Trophoblast cell (in vitro differentiated cells and primary cell): Measurements from ENCODE around the gene PPA1.

Source experiments
- DNase-seq, 2 donors: peaks; one replicate each; pipeline ENCODE4 v3.0.0-alpha.2; 2016
- H2AFZ ChIP-seq: 2 replicates; pipeline ENCODE4 v1.6.1; 2013; ENCODE audit warnings: low read length, moderate library complexity, mild to moderate bottlenecking; ENCODE audit not compliant: insufficient read depth, poor library complexity
- H2AK5ac ChIP-seq: 2 replicates; pipeline ENCODE4 v1.6.1; 2013; ENCODE audit warnings: mild to moderate bottlenecking, low read length
- H2BK120ac ChIP-seq: 2 replicates; pipeline ENCODE4 v1.6.1; 2013; ENCODE audit warnings: low read length, mild to moderate bottlenecking, moderate library complexity; ENCODE audit not compliant: insufficient read depth, poor library complexity
- H2BK12ac ChIP-seq: 2 replicates; pipeline ENCODE4 v1.6.1; 2013; ENCODE audit warnings: mild to moderate bottlenecking, low read length, moderate library complexity
- H2BK5ac ChIP-seq: 2 replicates; pipeline ENCODE4 v1.6.1; 2013; ENCODE audit warnings: low read length, low read depth, moderate library complexity, mild to moderate bottlenecking; ENCODE audit not compliant: poor library complexity
- H3K14ac ChIP-seq: 2 replicates; pipeline ENCODE4 v1.6.1; 2013; ENCODE audit warnings: mild to moderate bottlenecking, low read length
- H3K18ac ChIP-seq: 2 replicates; pipeline ENCODE4 v1.6.1; 2013; ENCODE audit warnings: mild to moderate bottlenecking, low read length
- H3K23ac ChIP-seq: 2 replicates; pipeline ENCODE4 v1.6.1; 2013; ENCODE audit warnings: low read length
- H3K27ac ChIP-seq: 2 replicates; pipeline ENCODE4 v1.5.1; 2013; ENCODE audit warnings: low read depth, mild to moderate bottlenecking, inconsistent platforms, low read length, moderate library complexity
- H3K27me3 ChIP-seq: 2 replicates; pipeline ENCODE4 v1.6.1; 2013; ENCODE audit warnings: inconsistent platforms, mild to moderate bottlenecking, low read length, moderate library complexity; ENCODE audit not compliant: insufficient read depth
- H3K36me3 ChIP-seq, 2 experiments: 1 replicate in 1 of 2; 2 replicates in 1 of 2; pipeline ENCODE4 v1.6.1; 2013; ENCODE audit warnings: low read length in 2 of 2, mild to moderate bottlenecking in 2 of 2, moderate library complexity in 1 of 2; ENCODE audit not compliant: insufficient read depth in 2 of 2, control insufficient read depth in 1 of 2
- H3K4ac ChIP-seq: 2 replicates; pipeline ENCODE4 v1.6.1; 2013; ENCODE audit warnings: low read depth, mild to moderate bottlenecking, low read length, moderate library complexity
- H3K4me1 ChIP-seq, 2 experiments: 1 replicate in 1 of 2; 2 replicates in 1 of 2; pipeline ENCODE4 v1.6.1; 2013; ENCODE audit warnings: low read length in 2 of 2, mild to moderate bottlenecking in 2 of 2, moderate library complexity in 1 of 2; ENCODE audit not compliant: insufficient read depth in 2 of 2, control insufficient read depth in 1 of 2
- H3K4me2 ChIP-seq: 2 replicates; pipeline ENCODE4 v1.6.1; 2013; ENCODE audit warnings: inconsistent platforms, mild to moderate bottlenecking, low read length, moderate library complexity
- H3K4me3 ChIP-seq: 2 replicates; pipeline ENCODE4 v1.5.1; 2013; ENCODE audit warnings: mild to moderate bottlenecking, low read depth, low read length, inconsistent platforms
- H3K79me1 ChIP-seq: one replicate; pipeline ENCODE4 v1.6.1; 2013; ENCODE audit warnings: low read length
- H3K79me2 ChIP-seq: 2 replicates; pipeline ENCODE4 v1.6.1; 2013; ENCODE audit warnings: low read length, mild to moderate bottlenecking; ENCODE audit not compliant: control insufficient read depth, insufficient read depth, poor library complexity
- H3K9ac ChIP-seq: 2 replicates; pipeline ENCODE4 v1.6.1; 2013; ENCODE audit warnings: mild to moderate bottlenecking, low read length
- H3K9me3 ChIP-seq: 2 replicates; pipeline ENCODE4 v1.6.1; 2013; ENCODE audit warnings: low read depth, mild to moderate bottlenecking, control low read depth, inconsistent platforms, low read length; ENCODE audit not compliant: insufficient read depth
- H4K12ac ChIP-seq: 2 replicates; pipeline ENCODE4 v1.6.1; 2013; ENCODE audit warnings: low read depth, mild to moderate bottlenecking, low read length, moderate library complexity
- H4K8ac ChIP-seq: 2 replicates; pipeline ENCODE4 v1.6.1; 2013; ENCODE audit warnings: low read depth, mild to moderate bottlenecking, low read length, moderate library complexity
- H4K91ac ChIP-seq: one replicate; pipeline ENCODE4 v1.6.1; 2013; ENCODE audit warnings: low read depth, mild to moderate bottlenecking, low read length, moderate library complexity
- WGBS: extraction: QIAGEN DNeasy Blood & Tissue Kit; methylation state at CpG from one replicate; pipeline ENCODE4 v1.1.7; 2013; ENCODE audit warnings: missing lambda C conversion rate; ENCODE audit not compliant: insufficient read length, insufficient coverage; ENCODE audit errors: extremely low coverage; 5-methylcytosine and 5-hydroxymethylcytosine counted together

PPA1 gene

DNA sequence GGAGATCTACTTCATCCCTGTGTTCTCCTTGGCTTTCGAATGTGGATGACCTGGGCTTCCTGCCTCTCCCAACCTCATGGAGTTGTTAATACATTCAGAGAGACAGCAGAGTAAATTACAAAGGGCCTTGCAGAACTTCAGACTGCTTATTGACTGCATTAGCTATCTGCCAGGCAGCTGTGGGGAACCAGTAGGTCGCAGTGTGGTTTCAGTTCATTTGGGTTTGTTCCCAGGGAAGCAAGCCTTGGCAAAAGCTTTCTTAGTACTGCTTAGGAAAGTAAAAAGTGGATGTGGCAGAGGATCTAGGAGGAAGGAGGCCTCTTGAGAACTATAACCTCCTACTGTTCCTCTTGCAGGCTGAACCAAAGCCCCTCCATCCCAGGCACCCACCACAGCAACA is 41.4 kb upstream of the PPA1 start:
- H3K4me1 ChIP-seq, result no peaks in the 10 kb centered on the region
- no peak overlapping the region for H3K27ac ChIP-seq
- no peaks in the 10 kb centered on the region for H3K79me2 ChIP-seq
- DNase-seq, result no peak
- H4K12ac ChIP-seq, result no peak overlapping the region
- no peak overlapping the region for H2BK12ac ChIP-seq
- no peaks in the 10 kb centered on the region for H3K79me1 ChIP-seq
- H2AK5ac ChIP-seq, result no peak overlapping the region
- no peak overlapping the region for H2BK5ac ChIP-seq
- no peak overlapping the region for H3K4me3 ChIP-seq
- H3K14ac ChIP-seq, result no peak overlapping the region
- no peaks in the 10 kb centered on the region for H3K36me3 ChIP-seq
- WGBS, result no CpG with 5 or more reads among the region's 2 CpGs
- H3K27me3 ChIP-seq, result no peaks in the 10 kb centered on the region
- H2AFZ ChIP-seq, result no peak overlapping the region
- no peak overlapping the region for H3K23ac ChIP-seq
- no peak overlapping the region for H3K4me2 ChIP-seq
- no peak overlapping the region for H4K91ac ChIP-seq
- H3K18ac ChIP-seq, result no peak overlapping the region
- H3K9me3 ChIP-seq, result no peaks in the 10 kb centered on the region
- H4K8ac ChIP-seq, result no peak overlapping the region
- H3K9ac ChIP-seq, result no peak overlapping the region
- H2BK120ac ChIP-seq, result no peak overlapping the region
- H3K4ac ChIP-seq, result no peak overlapping the region

DNA sequence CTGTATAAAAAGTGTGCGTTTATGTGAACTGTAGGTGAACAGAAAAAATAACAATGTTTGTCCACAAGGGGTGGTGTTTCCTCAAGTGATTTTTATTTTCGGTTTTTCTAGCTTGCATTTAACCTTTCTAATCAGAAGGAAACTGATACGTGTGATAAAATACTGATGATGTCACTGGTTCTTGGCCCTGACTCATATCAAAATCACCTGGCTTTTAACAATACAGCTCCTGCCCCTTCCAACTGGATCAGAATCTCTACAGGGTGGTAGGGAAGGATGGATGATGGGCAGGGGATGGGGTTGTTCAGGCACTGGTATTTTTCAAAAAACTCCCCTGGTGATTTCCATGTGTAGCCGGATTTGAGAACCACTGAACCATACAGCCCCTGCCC is 39.7 kb upstream of the PPA1 start:
- Histone ChIP-seq H3K18ac (no peak overlapping the region), H2BK120ac (no peak overlapping the region), H3K4me2 (no peak overlapping the region), H3K27me3 (no peaks in the 10 kb centered on the region), H3K36me3 (no peaks in the 10 kb centered on the region), H3K23ac (no peak overlapping the region), H3K9me3 (no peaks in the 10 kb centered on the region), H3K27ac (no peak overlapping the region), H3K14ac (no peak overlapping the region), H2AK5ac (no peak overlapping the region), H3K79me2 (no peaks in the 10 kb centered on the region), H4K91ac (no peak overlapping the region), H3K4ac (no peak overlapping the region), H3K9ac (no peak overlapping the region), H3K4me1 (no peaks in the 10 kb centered on the region), H4K8ac (no peak overlapping the region), H2BK12ac (no peak overlapping the region), H4K12ac (no peak overlapping the region), H2BK5ac (no peak overlapping the region), H3K79me1 (no peaks in the 10 kb centered on the region), H3K4me3 (no peak overlapping the region), H2AFZ (no peak overlapping the region)
- WGBS, result no CpG with 5 or more reads among the region's 4 CpGs
- peak; percentile 17 to 51 for DNase-seq

DNA sequence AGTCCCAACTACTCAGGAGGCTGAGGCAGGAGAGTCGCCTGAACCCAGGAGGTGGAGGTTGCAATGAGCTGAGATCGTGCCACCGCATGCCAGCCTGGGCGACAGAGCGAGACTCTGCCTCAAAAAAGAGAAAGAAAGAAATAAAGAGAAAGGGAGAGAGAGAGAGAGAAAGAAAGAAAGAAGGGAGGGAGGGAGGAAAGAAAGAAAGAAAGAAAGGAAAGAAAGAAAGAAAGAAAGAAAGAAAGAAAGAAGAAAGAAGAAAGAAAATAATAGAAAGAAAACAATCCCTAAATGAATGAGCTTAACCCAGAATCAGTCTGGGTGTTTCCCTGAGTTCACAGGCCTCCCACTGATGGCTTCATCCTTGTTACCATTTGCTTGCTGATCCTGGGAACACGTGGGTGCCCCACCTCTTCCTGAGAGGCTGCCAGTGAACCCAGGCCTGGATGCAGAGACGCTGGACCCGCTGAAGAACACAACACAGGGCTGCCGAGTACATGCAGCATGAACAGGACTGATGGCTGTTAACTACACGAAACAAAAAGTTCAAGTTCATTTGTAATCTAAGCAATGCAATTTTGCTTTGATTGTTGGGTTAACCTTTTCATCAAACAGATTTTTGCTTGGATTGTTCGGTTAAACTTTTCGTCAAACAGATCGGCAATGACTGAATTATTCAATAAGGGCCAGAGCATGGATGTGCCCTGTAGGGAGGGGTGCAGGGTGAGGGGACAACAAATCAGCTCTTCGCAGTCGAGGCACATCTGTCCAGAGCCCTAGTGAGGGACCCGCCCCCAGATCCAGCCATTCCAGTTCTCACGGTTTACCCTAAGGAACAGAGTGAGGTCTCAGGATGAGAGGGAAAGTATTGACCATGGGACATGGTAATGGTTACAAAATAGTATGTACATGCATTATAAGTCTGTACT is 39.0 kb upstream of the PPA1 start:
- H3K14ac ChIP-seq, result no peak overlapping the region
- H3K4me2 ChIP-seq, result no peak overlapping the region
- H3K9me3 ChIP-seq, result no peaks in the 10 kb centered on the region
- no peak overlapping the region for H2BK12ac ChIP-seq
- H3K27ac ChIP-seq, result no peak overlapping the region
- H4K8ac ChIP-seq, result no peak overlapping the region
- no peaks in the 10 kb centered on the region for H3K79me1 ChIP-seq
- H3K23ac ChIP-seq, result no peak overlapping the region
- H4K12ac ChIP-seq, result no peak overlapping the region
- H3K18ac ChIP-seq, result no peak overlapping the region
- H3K36me3 ChIP-seq, result no peaks in the 10 kb centered on the region
- H2AK5ac ChIP-seq, result no peak overlapping the region
- no peaks in the 10 kb centered on the region for H3K4me1 ChIP-seq
- no peak overlapping the region for H3K4ac ChIP-seq
- WGBS, result no CpG with 5 or more reads among the region's 17 CpGs
- DNase-seq, result no peak
- H2AFZ ChIP-seq, result no peak overlapping the region
- no peak overlapping the region for H2BK5ac ChIP-seq
- no peak overlapping the region for H2BK120ac ChIP-seq
- no peak overlapping the region for H3K4me3 ChIP-seq
- H4K91ac ChIP-seq, result no peak overlapping the region
- H3K27me3 ChIP-seq, result no peaks in the 10 kb centered on the region
- H3K9ac ChIP-seq, result no peak overlapping the region
- no peaks in the 10 kb centered on the region for H3K79me2 ChIP-seq

DNA sequence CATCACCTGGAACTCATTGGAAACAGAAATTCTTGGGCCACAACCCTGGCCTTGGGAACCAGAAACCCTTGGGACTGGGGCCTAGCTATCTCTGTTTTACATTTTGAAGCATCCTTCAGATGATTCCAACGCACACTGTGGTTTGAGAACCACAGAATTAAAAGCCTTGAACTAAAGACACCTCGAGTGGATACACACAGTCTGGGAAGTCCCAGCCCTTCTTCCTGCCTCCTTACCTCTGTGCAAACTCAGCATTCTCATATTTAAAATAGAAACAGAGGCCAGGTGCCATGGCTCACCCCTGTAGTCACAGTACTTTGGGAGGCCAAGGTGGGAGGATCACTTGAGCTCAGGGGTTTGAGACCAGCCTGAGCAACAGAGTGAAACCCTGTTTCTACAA is 37.7 kb upstream of the PPA1 start:
- H3K27ac ChIP-seq, result no peak overlapping the region
- H3K27me3 ChIP-seq, result no peaks in the 10 kb centered on the region
- H2BK120ac ChIP-seq, result no peak overlapping the region
- H4K8ac ChIP-seq, result no peak overlapping the region
- no peak overlapping the region for H4K12ac ChIP-seq
- no CpG with 5 or more reads among the region's 2 CpGs for WGBS
- no peak overlapping the region for H3K4me2 ChIP-seq
- no peak overlapping the region for H2BK5ac ChIP-seq
- H3K79me1 ChIP-seq, result no peaks in the 10 kb centered on the region
- no peak overlapping the region for H3K4ac ChIP-seq
- no peak overlapping the region for H4K91ac ChIP-seq
- H3K36me3 ChIP-seq, result no peaks in the 10 kb centered on the region
- H3K9ac ChIP-seq, result no peak overlapping the region
- no peak overlapping the region for H2AK5ac ChIP-seq
- H3K14ac ChIP-seq, result no peak overlapping the region
- H3K79me2 ChIP-seq, result no peaks in the 10 kb centered on the region
- no peak overlapping the region for H3K23ac ChIP-seq
- H3K18ac ChIP-seq, result no peak overlapping the region
- H3K9me3 ChIP-seq, result no peaks in the 10 kb centered on the region
- no peaks in the 10 kb centered on the region for H3K4me1 ChIP-seq
- H3K4me3 ChIP-seq, result no peak overlapping the region
- no peak overlapping the region for H2BK12ac ChIP-seq
- no peak overlapping the region for H2AFZ ChIP-seq
- no peak for DNase-seq
